ENCODE data around the gene CTNNA1.

GRCh38 chr5:138711811-138712210 is 41.4 kb upstream of the CTNNA1 start:
- TF ChIP-seq CTCF (IDR thresholded peaks at IDR 0.05) (no peak), POLR2A (IDR thresholded peaks at IDR 0.05) (no peak)

All from lower leg skin (tissue), 3 donors.